HG03060 (cell line): ENCODE measurements around the gene SHISA3.

Source experiments
- ATAC-seq: cut with Tn5 transposase; IDR thresholded peaks from one replicate; pipeline ENCODE4 v1.9.1; 2021; ENCODE audit warnings: low read depth, moderate number of reproducible peaks; ENCODE audit not compliant: unreplicated experiment

SHISA3 gene

GRCh38 chr4:42390622-42391354 is 6.5 kb upstream of the SHISA3 start:
- ATAC-seq, result no peak

GRCh38 chr4:42391355-42391664 is 6.0 kb upstream of the SHISA3 start:
- ATAC-seq, result no peak

GRCh38 chr4:42391981-42392380 is 5.3 kb upstream of the SHISA3 start:
- no peak for ATAC-seq

- no peak for ATAC-seq
Measured at GRCh38 chr4:42392436-42392835, 4.9 kb upstream of the SHISA3 start.

- no peak for ATAC-seq
Measured at GRCh38 chr4:42395595-42395994, 1.7 kb upstream of the SHISA3 start.

GRCh38 chr4:42396361-42396751 is 932 bp upstream of the SHISA3 start:
- no peak for ATAC-seq

- ATAC-seq, result no peak
Measured at GRCh38 chr4:42397635-42398170, 415 bp downstream of the SHISA3 start.

- no peak for ATAC-seq
Measured at GRCh38 chr4:42398171-42398870, 1.0 kb downstream of the SHISA3 start.

GRCh38 chr4:42398871-42399331 is 1.6 kb downstream of the SHISA3 start:
- no peak for ATAC-seq

- ATAC-seq, result no peak
Measured at GRCh38 chr4:42399393-42399792, 2.1 kb downstream of the SHISA3 start.

GRCh38 chr4:42401171-42401570 is 3.9 kb downstream of the SHISA3 start:
- no peak for ATAC-seq

GRCh38 chr4:42404001-42404400 is 6.7 kb downstream of the SHISA3 start:
- no peak for ATAC-seq

GRCh38 chr4:42410446-42410845 is 13.2 kb downstream of the SHISA3 start:
- no peak for ATAC-seq

- ATAC-seq, result no peak
Measured at GRCh38 chr4:42411803-42412202, 14.5 kb downstream of the SHISA3 start.

- ATAC-seq, result no peak
Measured at GRCh38 chr4:42412251-42412650, 15.0 kb downstream of the SHISA3 start.

- no peak for ATAC-seq
Measured at GRCh38 chr4:42415281-42415680, 18.0 kb downstream of the SHISA3 start.

- ATAC-seq, result no peak
Measured at GRCh38 chr4:42416017-42416416, 18.7 kb downstream of the SHISA3 start.

- ATAC-seq, result no peak
Measured at GRCh38 chr4:42417550-42417949, 20.3 kb downstream of the SHISA3 start.

- no peak for ATAC-seq
Measured at GRCh38 chr4:42420140-42420539, 22.9 kb downstream of the SHISA3 start.

- ATAC-seq, result no peak
Measured at GRCh38 chr4:42425146-42426065, 28.1 kb downstream of the SHISA3 start.

- ATAC-seq, result no peak
Measured at GRCh38 chr4:42428036-42428435, 30.7 kb downstream of the SHISA3 start.
